Effector memory CD4-positive, alpha-beta T cell (primary cell): ENCODE data around the gene HLTF.

ENCODE experiments used
- DNase-seq, 3 donors: peaks; one replicate each; pipeline ENCODE4 v3.0.0-alpha.2; 2020
- H3K27ac ChIP-seq: 2 replicates; pipeline ENCODE4 v1.7.0; 2013; ENCODE audit warnings: mild to moderate bottlenecking, low read length, moderate library complexity; ENCODE audit not compliant: insufficient read depth, poor library complexity, severe bottlenecking
- H3K27me3 ChIP-seq: replicated peaks from 2 replicates; pipeline ENCODE4 v1.7.0; 2013; ENCODE audit warnings: mild to moderate bottlenecking, low read length; ENCODE audit not compliant: insufficient read depth, control insufficient read depth, poor library complexity, severe bottlenecking
- H3K36me3 ChIP-seq: 2 replicates; pipeline ENCODE4 v1.7.0; 2013; ENCODE audit warnings: mild to moderate bottlenecking, low read length, moderate library complexity; ENCODE audit not compliant: control insufficient read depth, insufficient read depth
- H3K4me1 ChIP-seq: 2 replicates; pipeline ENCODE4 v1.7.0; 2013; ENCODE audit warnings: low read length, mild to moderate bottlenecking; ENCODE audit not compliant: control insufficient read depth, insufficient read depth, poor library complexity, severe bottlenecking
- H3K4me3 ChIP-seq: 2 replicates; pipeline ENCODE4 v1.7.0; 2013; ENCODE audit warnings: low read length, low read depth, mild to moderate bottlenecking; ENCODE audit not compliant: insufficient read depth, poor library complexity, severe bottlenecking
- H3K9me3 ChIP-seq: 2 replicates; pipeline ENCODE4 v1.7.0; 2013; ENCODE audit warnings: mild to moderate bottlenecking, low read length, moderate library complexity; ENCODE audit not compliant: control insufficient read depth

Gene HLTF

DNA sequence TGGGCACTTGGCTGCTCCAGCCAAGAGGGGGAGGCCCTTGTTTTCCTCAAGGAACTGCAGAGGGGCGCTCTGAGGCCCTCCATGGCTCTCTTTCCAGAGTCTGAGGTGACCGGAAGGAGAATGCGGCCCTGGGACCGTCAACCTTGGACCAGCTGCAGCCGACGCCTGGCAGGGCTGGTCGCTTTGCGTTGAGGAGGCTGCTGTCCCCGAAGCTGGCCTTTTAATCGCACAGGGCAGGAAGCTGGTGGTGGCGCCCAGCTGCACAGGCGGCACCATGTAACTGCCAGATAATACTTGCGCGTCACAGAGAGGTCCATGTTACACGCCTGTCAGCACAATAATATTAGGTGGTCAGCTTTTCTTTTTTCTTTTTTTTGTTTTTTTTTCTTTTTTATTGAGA is 875 bp upstream of the HLTF start:
- Histone ChIP-seq H3K27ac (no peak overlapping the region), H3K27me3 (no peaks in the 10 kb centered on the region), H3K9me3 (no peaks in the 10 kb centered on the region), H3K36me3 (no peaks in the 10 kb centered on the region), H3K4me3 (no peak overlapping the region), H3K4me1 (no peaks in the 10 kb centered on the region)
- DNase-seq = no peak

GRCh38 chr3:149085828-149086231 is 503 bp downstream of the HLTF start:
- no peaks in the 10 kb centered on the region for H3K4me1 ChIP-seq
- H3K36me3 ChIP-seq = no peaks in the 10 kb centered on the region
- peak overlapping the region; percentile 54 for H3K27ac ChIP-seq
- no peaks in the 10 kb centered on the region for H3K27me3 ChIP-seq
- DNase-seq = no peak
- H3K9me3 ChIP-seq = no peaks in the 10 kb centered on the region
- peak overlapping the region; percentile 90 for H3K4me3 ChIP-seq

DNA sequence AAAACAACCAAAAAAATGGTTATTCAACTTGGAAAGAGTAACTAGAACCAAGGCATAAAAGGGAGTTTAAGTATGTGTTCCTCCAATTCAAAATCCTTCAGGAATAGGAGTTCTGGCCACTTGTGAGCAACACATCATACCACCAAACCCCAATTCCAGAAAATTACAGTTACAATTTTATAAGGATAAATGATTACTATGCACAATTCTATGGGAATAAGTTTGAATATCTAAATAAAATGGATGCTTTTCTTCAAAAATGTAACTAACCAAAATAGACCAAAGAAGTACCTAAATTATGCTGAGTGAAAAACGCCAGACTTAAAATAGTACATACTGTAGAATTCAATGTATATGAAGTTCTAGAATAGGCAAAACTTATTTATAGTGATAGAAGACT is 4.6 kb downstream of the HLTF start:
- no peak overlapping the region for H3K27ac ChIP-seq
- H3K4me3 ChIP-seq = no peak overlapping the region
- H3K9me3 ChIP-seq = no peaks in the 10 kb centered on the region
- DNase-seq = no peak
- no peaks in the 10 kb centered on the region for H3K36me3 ChIP-seq
- H3K4me1 ChIP-seq = no peaks in the 10 kb centered on the region
- H3K27me3 ChIP-seq = no peaks in the 10 kb centered on the region

GRCh38 chr3:149080699-149081091 is 5.6 kb downstream of the HLTF start:
- Histone ChIP-seq H3K4me1 (no peaks in the 10 kb centered on the region), H3K4me3 (no peak overlapping the region), H3K36me3 (no peaks in the 10 kb centered on the region), H3K27me3 (no peaks in the 10 kb centered on the region), H3K27ac (no peak overlapping the region), H3K9me3 (no peaks in the 10 kb centered on the region)
- no peak for DNase-seq

- H3K27ac ChIP-seq = no peak overlapping the region
- H3K27me3 ChIP-seq = no peaks in the 10 kb centered on the region
- no peaks in the 10 kb centered on the region for H3K9me3 ChIP-seq
- H3K36me3 ChIP-seq = no peaks in the 10 kb centered on the region
- no peak overlapping the region for H3K4me3 ChIP-seq
- H3K4me1 ChIP-seq = no peaks in the 10 kb centered on the region
- no peak for DNase-seq
Measured at GRCh38 chr3:149080011-149080698, 6.2 kb downstream of the HLTF start.

- Histone ChIP-seq H3K4me1 (no peaks in the 10 kb centered on the region), H3K4me3 (no peak overlapping the region), H3K27ac (no peak overlapping the region), H3K9me3 (no peaks in the 10 kb centered on the region), H3K36me3 (no peaks in the 10 kb centered on the region), H3K27me3 (no peaks in the 10 kb centered on the region)
- no peak for DNase-seq
Measured at GRCh38 chr3:149077628-149078027, 8.7 kb downstream of the HLTF start.

GRCh38 chr3:149067883-149068282 is 18.4 kb downstream of the HLTF start:
- no peaks in the 10 kb centered on the region for H3K9me3 ChIP-seq
- no peak overlapping the region for H3K4me3 ChIP-seq
- H3K36me3 ChIP-seq = peaks cover 17% of the 10 kb centered on the region
- DNase-seq = no peak
- H3K27me3 ChIP-seq = no peaks in the 10 kb centered on the region
- H3K27ac ChIP-seq = no peak overlapping the region
- no peaks in the 10 kb centered on the region for H3K4me1 ChIP-seq

GRCh38 chr3:149061776-149062175 is 24.6 kb downstream of the HLTF start:
- H3K4me1 ChIP-seq = no peaks in the 10 kb centered on the region

DNA sequence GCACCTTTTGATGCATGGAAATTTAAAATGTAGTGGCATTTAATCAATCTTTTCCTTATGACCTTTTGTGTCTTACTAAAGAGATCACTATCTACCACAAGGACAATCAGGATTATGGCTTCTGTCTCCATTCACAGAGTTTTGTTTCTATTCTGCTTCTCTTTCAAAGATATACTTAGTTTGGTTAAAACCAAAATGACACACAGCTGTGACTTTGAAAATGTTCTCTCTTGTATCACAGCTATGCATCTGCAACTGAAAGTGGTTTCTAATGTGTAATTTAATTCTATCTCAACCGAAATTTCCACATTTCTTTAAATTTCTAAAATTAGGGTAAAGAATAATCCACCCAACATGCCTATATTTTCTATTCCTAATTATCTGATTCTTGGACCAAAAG is 27.7 kb downstream of the HLTF start:
- no peak overlapping the region for H3K4me3 ChIP-seq
- peaks cover 1% of the 10 kb centered on the region for H3K36me3 ChIP-seq

More at GRCh38 chr3:149061776-149062175, 24.6 kb downstream of the HLTF start:
- Histone ChIP-seq H3K36me3 (no peaks in the 10 kb centered on the region), H3K9me3 (no peaks in the 10 kb centered on the region), H3K27me3 (no peaks in the 10 kb centered on the region), H3K27ac (no peak overlapping the region), H3K4me3 (no peak overlapping the region)
- DNase-seq = no peak

GRCh38 chr3:149058198-149058597 is 28.1 kb downstream of the HLTF start:
- Histone ChIP-seq H3K4me1 (no peaks in the 10 kb centered on the region), H3K9me3 (no peaks in the 10 kb centered on the region), H3K27me3 (no peaks in the 10 kb centered on the region), H3K27ac (no peak overlapping the region), H3K4me3 (no peak overlapping the region), H3K36me3 (peaks cover 5% of the 10 kb centered on the region)
- no peak for DNase-seq

More for the DNA sequence above, 27.7 kb downstream of the HLTF start:
- no peak for DNase-seq
- H3K9me3 ChIP-seq = no peaks in the 10 kb centered on the region
- H3K4me1 ChIP-seq = no peaks in the 10 kb centered on the region
- H3K27ac ChIP-seq = no peak overlapping the region
- no peaks in the 10 kb centered on the region for H3K27me3 ChIP-seq
